HG03565 (cell line): ENCODE results near the gene ITGA1.

Experiments
- ATAC-seq: cut with Tn5 transposase; IDR thresholded peaks from one replicate; pipeline ENCODE4 v1.9.1; 2021; ENCODE audit warnings: mild to moderate bottlenecking, moderate library complexity; ENCODE audit not compliant: unreplicated experiment

The ITGA1 gene

GRCh38 chr5:52989781-52990527 is 202.2 kb downstream of the ITGA1 start:
- no peak for ATAC-seq

GRCh38 chr5:52990528-52990925 is 202.8 kb downstream of the ITGA1 start:
- no peak for ATAC-seq

GRCh38 chr5:52993367-52993766 is 205.7 kb downstream of the ITGA1 start:
- ATAC-seq = no peak

GRCh38 chr5:52994266-52994665 is 206.6 kb downstream of the ITGA1 start:
- ATAC-seq = no peak

- ATAC-seq = no peak
These were observed 207.4 kb downstream of the ITGA1 start for GRCh38 chr5:52995095-52995494.

- no peak for ATAC-seq
These were observed 208.2 kb downstream of the ITGA1 start for GRCh38 chr5:52995914-52996313.

- no peak for ATAC-seq
These were observed 209.3 kb downstream of the ITGA1 start for GRCh38 chr5:52996979-52997378.

- ATAC-seq = no peak
These were observed 209.7 kb downstream of the ITGA1 start for GRCh38 chr5:52997424-52997823.

- peak; percentile 55 for ATAC-seq
These were observed 211.0 kb downstream of the ITGA1 start for GRCh38 chr5:52998552-52999313.

GRCh38 chr5:52999344-52999949 is 211.7 kb downstream of the ITGA1 start:
- peak; percentile 22 for ATAC-seq

- ATAC-seq = no peak
These were observed 213.8 kb downstream of the ITGA1 start for GRCh38 chr5:53001541-53001940.

GRCh38 chr5:53002491-53002890 is 214.8 kb downstream of the ITGA1 start:
- no peak for ATAC-seq

GRCh38 chr5:53003144-53003543 is 215.4 kb downstream of the ITGA1 start:
- no peak for ATAC-seq

GRCh38 chr5:53006911-53007890 is 219.5 kb downstream of the ITGA1 start:
- no peak for ATAC-seq

- ATAC-seq = peak; percentile 97
These were observed 221.0 kb downstream of the ITGA1 start for GRCh38 chr5:53008751-53009150.
